ENCODE measurements around the gene ZBTB3. TPM values are rescaled to one million over a fixed set of nuclear protein-coding genes. Genes with fewer than 3 reads are reported as not detected.

Gene ZBTB3
- total RNA-seq, 2 experiments from 2014 or later, result 9.8 to 11.8 TPM

GRCh38 chr11:62702246-62702645, 51.7 kb downstream of the ZBTB3 start:
- CTCF ChIA-PET, result interaction anchor here (1.1 to 2.5 kb wide), 4 partner anchors 8 to 278 kb away, joined by 3 to 16 read pairs (median 4); partner anchors contain the start of gene TTC9C
- no peak for ATAC-seq
- peaks cover 17% of the 10 kb centered on the region for H3K4me1 Mint-ChIP-seq (ENCODE audit: low read depth)
- H3K36me3 Mint-ChIP-seq (ENCODE audit: low read depth), result peaks cover 24% of the 10 kb centered on the region
- no peaks in the 10 kb centered on the region for H3K9me3 Mint-ChIP-seq
- no peak for DNase-seq
- H3K27me3 Mint-ChIP-seq, result no peaks in the 10 kb centered on the region
- intact Hi-C loops (cut with micrococcal nuclease), result no loop called here
- TF ChIP-seq CTCF (IDR thresholded peaks at IDR 0.05), result no peak
- no peak overlapping the region for H3K27ac Mint-ChIP-seq
- POLR2A ChIA-PET, result interaction anchor here (0.7 to 1.8 kb wide), 3 partner anchors 12 to 38 kb away, joined by 3 to 5 read pairs (median 3); partner anchors contain the start of gene C11orf98
- H3K4me3 Mint-ChIP-seq, result no peak overlapping the region

Small RNAs within 50 kb of the gene (microRNA-seq; reads per million reads assigned to microRNA genes)
- gene MIR6514 (ENCODE audit: borderline microRNAs expressed, borderline replicate concordance) (3.3 reads per million, percentile 8 among the genes with 10 or more reads in this experiment), gene MIR6748 (ENCODE audit: borderline microRNAs expressed, borderline replicate concordance) (0.91 reads per million)

Other genes with a start within 250 kb of the ZBTB3 start
- gene AHNAK, start 207.4 kb downstream of the ZBTB3 start, total RNA-seq, result 10 to 100 TPM; 41.1 to 43.0 TPM
- gene EEF1G, start 180.3 kb downstream of the ZBTB3 start, total RNA-seq, result 1,000 to 10,000 TPM; 1,925 to 1,979 TPM
- 10 to 100 TPM; 34.4 to 38.0 TPM for gene TUT1, start 162.6 kb downstream of the ZBTB3 start, total RNA-seq
- gene MTA2, start 152.3 kb downstream of the ZBTB3 start, total RNA-seq, result 100 to 1,000 TPM; 159 to 164 TPM
- 100 to 1,000 TPM; 115 to 120 TPM for gene EML3, start 141.4 kb downstream of the ZBTB3 start, total RNA-seq
- 1 to 10 TPM in 1 of 2 experiments, under 1 TPM in 1; 0.79 to 1.1 TPM for gene ROM1, start 140.9 kb downstream of the ZBTB3 start, total RNA-seq
- gene B3GAT3, start 132.2 kb downstream of the ZBTB3 start, total RNA-seq, result 10 to 100 TPM; 59.1 to 61.4 TPM
- gene GANAB, start 107.5 kb downstream of the ZBTB3 start, total RNA-seq, result 100 to 1,000 TPM; 205 to 217 TPM
- gene INTS5, start 100.9 kb downstream of the ZBTB3 start, total RNA-seq, result 10 to 100 TPM; 30.3 to 31.5 TPM
- 100 to 1,000 TPM; 108 TPM for gene C11orf98, start 89.0 kb downstream of the ZBTB3 start, total RNA-seq
- gene CSKMT, start 88.8 kb downstream of the ZBTB3 start, total RNA-seq, result 10 to 100 TPM; 37.1 to 43.6 TPM
- 1 to 10 TPM; 4.7 TPM for gene UQCC3, start 82.5 kb downstream of the ZBTB3 start, total RNA-seq
- gene LBHD1, start 81.9 kb downstream of the ZBTB3 start, total RNA-seq, result 10 to 100 TPM; 12.0 to 12.9 TPM
- 100 to 1,000 TPM; 104 to 120 TPM for gene UBXN1, start 75.1 kb downstream of the ZBTB3 start, total RNA-seq
- not detected for gene LRRN4CL, start 64.6 kb downstream of the ZBTB3 start, total RNA-seq
- 10 to 100 TPM; 22.1 to 24.1 TPM for gene BSCL2, start 46.7 kb downstream of the ZBTB3 start, total RNA-seq
- not detected for gene GNG3, start 46.5 kb downstream of the ZBTB3 start, total RNA-seq
- 10 to 100 TPM; 54.9 to 58.6 TPM for gene HNRNPUL2, start 26.7 kb downstream of the ZBTB3 start, total RNA-seq
- gene TTC9C, start 25.7 kb downstream of the ZBTB3 start, total RNA-seq, result 10 to 100 TPM; 33.7 to 37.9 TPM
- gene POLR2G, start 7.4 kb upstream of the ZBTB3 start, total RNA-seq, result 100 to 1,000 TPM; 109 to 111 TPM
- 10 to 100 TPM; 13.7 to 16.7 TPM for gene TAF6L, start 17.2 kb upstream of the ZBTB3 start, total RNA-seq
- 10 to 100 TPM; 18.6 to 19.5 TPM for gene TMEM179B, start 33.2 kb upstream of the ZBTB3 start, total RNA-seq
- gene TMEM223, start 37.8 kb upstream of the ZBTB3 start, total RNA-seq, result 10 to 100 TPM; 12.3 to 12.7 TPM
- gene NXF1, start 51.3 kb upstream of the ZBTB3 start, total RNA-seq, result 10 to 100 TPM; 80.9 to 90.0 TPM
- 10 to 100 TPM; 22.0 to 22.8 TPM for gene STX5, start 77.9 kb upstream of the ZBTB3 start, total RNA-seq
- gene TEX54, start 78.7 kb upstream of the ZBTB3 start, total RNA-seq, result not detected
- gene WDR74, start 85.4 kb upstream of the ZBTB3 start, total RNA-seq, result 10 to 100 TPM; 96.5 to 99.3 TPM
- 100 to 1,000 TPM; 299 to 315 TPM for gene SLC3A2, start 126.7 kb upstream of the ZBTB3 start, total RNA-seq
- gene CHRM1, start 167.2 kb upstream of the ZBTB3 start, total RNA-seq, result not detected
- not detected for gene SLC22A6, start 230.8 kb upstream of the ZBTB3 start, total RNA-seq

Data from activated CD8-positive, alpha-beta T cell treated with anti-CD3 and anti-CD28 coated beads for 36 hours (primary cell).